HUES64 (cell line): Measurements from ENCODE around the gene FAHD1.
"Not testable (repeated sequence)": the region's sequence is repeated elsewhere in the genome, so short reads cannot be mapped to it uniquely, and the experiment has no call there.

Experiments used
- H3K27ac ChIP-seq: 2 replicates; pipeline ENCODE4 v1.7.0; 2013; ENCODE audit warnings: low read depth, low read length, inconsistent platforms
- H3K27me3 ChIP-seq: 2 replicates; pipeline ENCODE4 v1.6.1; 2013; ENCODE audit warnings: mild to moderate bottlenecking, low read length; ENCODE audit not compliant: insufficient read depth
- H3K36me3 ChIP-seq: 2 replicates; pipeline ENCODE4 v1.6.1; 2013; ENCODE audit warnings: mild to moderate bottlenecking, low read length; ENCODE audit not compliant: insufficient read depth
- H3K4me1 ChIP-seq: 2 replicates; pipeline ENCODE4 v1.6.1; 2013; ENCODE audit warnings: mild to moderate bottlenecking, low read length, moderate library complexity; ENCODE audit not compliant: insufficient read depth
- H3K4me3 ChIP-seq: 2 replicates; pipeline ENCODE4 v1.5.1; 2013; ENCODE audit warnings: mild to moderate bottlenecking, low read length, moderate library complexity
- H3K9ac ChIP-seq: 2 replicates; pipeline ENCODE4 v1.6.1; 2013; ENCODE audit warnings: mild to moderate bottlenecking, low read depth, low read length
- H3K9me3 ChIP-seq: 2 replicates; pipeline ENCODE4 v1.6.1; 2013; ENCODE audit warnings: low read depth, low read length; ENCODE audit not compliant: insufficient read depth
- WGBS: fragments of 150-250, 120-280 bp; methylation state at CpG from one replicate; pipeline ENCODE4 v1.1.7; 2013; ENCODE audit warnings: missing lambda C conversion rate; 5-methylcytosine and 5-hydroxymethylcytosine counted together

FAHD1 gene

DNA sequence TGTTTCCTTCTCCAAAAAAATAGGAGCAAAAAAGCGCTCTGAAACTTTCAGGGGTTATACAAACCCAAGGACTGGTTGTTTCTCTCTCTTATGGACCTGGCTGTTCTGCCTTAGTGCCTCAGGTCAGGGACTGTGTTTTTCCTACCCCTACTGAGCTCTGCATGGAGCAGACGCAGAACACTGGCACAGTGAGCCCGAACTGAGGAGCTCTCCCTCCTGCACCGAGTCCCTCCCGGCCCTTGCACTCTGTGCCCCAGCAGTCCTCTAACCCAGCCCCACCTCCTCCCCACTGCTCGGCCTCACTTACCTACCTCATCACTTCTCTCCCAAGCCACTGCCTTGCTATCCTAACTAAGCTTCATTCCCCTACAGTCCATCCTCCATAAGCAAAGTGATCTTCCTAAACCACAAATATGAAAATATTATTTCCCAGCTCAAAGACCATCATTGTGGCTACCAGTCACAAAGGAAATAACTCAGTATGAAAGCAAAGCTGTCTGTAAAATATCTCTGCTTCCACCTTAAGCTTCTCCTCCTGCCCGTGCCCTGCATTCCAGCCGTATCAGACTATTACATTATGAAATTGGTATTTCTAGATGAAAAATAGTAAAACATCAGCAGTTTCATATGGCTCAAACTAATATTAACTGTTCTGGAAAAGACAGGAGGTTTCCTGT is 31.3 kb downstream of the FAHD1 start:
- H3K27me3 ChIP-seq, result peaks cover 70% of the 10 kb centered on the region
- H3K4me1 ChIP-seq, result no peaks in the 10 kb centered on the region
- H3K27ac ChIP-seq, result no peak overlapping the region
- no peak overlapping the region for H3K9ac ChIP-seq
- H3K4me3 ChIP-seq, result no peak overlapping the region
- no peaks in the 10 kb centered on the region for H3K9me3 ChIP-seq
- 19% methylated on average over 7 of the region's 8 CpGs for WGBS
- H3K36me3 ChIP-seq, result no peaks in the 10 kb centered on the region

DNA sequence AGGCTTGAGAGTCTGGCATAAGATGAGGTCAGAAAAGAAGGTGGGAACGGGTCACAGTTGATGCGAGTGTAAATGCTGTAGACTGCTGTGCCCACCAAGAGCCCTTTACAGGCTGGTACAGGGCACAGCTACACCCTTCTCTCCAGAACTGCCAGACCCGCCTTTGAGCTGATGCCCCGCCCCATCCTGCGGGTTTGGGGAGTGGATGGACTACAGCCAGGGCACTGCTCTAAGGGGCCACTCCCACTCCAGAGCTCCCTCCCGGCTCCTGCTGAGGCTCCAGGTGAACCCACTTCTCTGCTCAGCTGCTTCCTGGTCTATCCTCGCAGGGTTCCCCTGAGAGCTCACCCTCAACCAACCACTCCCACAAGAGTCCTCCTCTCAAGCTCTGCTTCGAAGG is 32.6 kb downstream of the FAHD1 start:
- H3K9ac ChIP-seq, result no peak overlapping the region
- no peaks in the 10 kb centered on the region for H3K4me1 ChIP-seq
- H3K27ac ChIP-seq, result no peak overlapping the region
- H3K9me3 ChIP-seq, result no peaks in the 10 kb centered on the region
- 36% methylated on average over 7 of the region's 8 CpGs for WGBS
- H3K4me3 ChIP-seq, result no peak overlapping the region
- H3K27me3 ChIP-seq, result peaks cover 57% of the 10 kb centered on the region
- no peaks in the 10 kb centered on the region for H3K36me3 ChIP-seq

DNA sequence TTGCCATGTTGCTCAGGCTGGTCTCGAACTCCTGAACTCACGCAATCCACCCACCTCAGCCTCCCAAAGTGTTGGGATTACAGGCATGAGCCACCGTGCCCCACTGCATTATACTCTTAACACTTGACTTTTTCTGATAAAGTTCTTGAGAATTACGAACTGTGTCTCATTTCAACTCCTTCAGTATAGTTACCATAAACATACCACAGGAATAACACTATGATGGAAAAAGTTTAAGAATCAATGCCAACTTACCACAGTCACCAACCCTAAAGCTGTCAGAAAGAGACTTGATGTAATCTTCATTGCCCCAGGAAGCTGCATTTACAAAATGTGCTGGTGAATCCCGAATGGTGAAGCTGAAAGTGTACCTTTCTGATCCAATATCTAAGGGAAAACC is 34.7 kb downstream of the FAHD1 start:
- 81% methylated on average over 5 of the region's 5 CpGs for WGBS
- Histone ChIP-seq H3K27ac (no peak overlapping the region), H3K27me3 (peaks cover 53% of the 10 kb centered on the region), H3K9me3 (no peaks in the 10 kb centered on the region), H3K9ac (no peak overlapping the region), H3K4me1 (no peaks in the 10 kb centered on the region), H3K4me3 (no peak overlapping the region), H3K36me3 (no peaks in the 10 kb centered on the region)

DNA sequence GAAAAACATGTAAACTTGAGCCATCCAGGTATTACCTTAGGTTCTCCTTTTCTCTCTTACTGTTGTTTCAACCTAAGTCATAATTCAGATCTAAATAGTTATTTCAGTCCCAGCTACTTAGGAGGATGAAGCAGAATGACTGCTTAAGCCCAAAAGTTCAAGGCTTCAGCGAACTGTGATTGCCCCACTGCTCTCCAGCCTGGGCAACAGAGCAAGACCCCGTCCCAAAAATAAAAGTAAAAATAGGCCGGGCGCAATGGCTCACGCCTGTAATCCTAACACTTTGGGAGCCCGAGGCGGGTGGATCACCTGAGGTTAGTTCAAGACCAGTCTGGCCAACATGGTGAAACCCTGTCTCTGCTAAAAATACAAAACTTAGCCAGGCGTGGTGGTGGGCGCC is 35.4 kb downstream of the FAHD1 start:
- 92% methylated on average over 9 of the region's 9 CpGs for WGBS
- Histone ChIP-seq H3K36me3 (no peaks in the 10 kb centered on the region), H3K27me3 (peaks cover 47% of the 10 kb centered on the region), H3K4me3 (no peak overlapping the region), H3K9ac (no peak overlapping the region), H3K27ac (no peak overlapping the region), H3K4me1 (no peaks in the 10 kb centered on the region), H3K9me3 (no peaks in the 10 kb centered on the region)

DNA sequence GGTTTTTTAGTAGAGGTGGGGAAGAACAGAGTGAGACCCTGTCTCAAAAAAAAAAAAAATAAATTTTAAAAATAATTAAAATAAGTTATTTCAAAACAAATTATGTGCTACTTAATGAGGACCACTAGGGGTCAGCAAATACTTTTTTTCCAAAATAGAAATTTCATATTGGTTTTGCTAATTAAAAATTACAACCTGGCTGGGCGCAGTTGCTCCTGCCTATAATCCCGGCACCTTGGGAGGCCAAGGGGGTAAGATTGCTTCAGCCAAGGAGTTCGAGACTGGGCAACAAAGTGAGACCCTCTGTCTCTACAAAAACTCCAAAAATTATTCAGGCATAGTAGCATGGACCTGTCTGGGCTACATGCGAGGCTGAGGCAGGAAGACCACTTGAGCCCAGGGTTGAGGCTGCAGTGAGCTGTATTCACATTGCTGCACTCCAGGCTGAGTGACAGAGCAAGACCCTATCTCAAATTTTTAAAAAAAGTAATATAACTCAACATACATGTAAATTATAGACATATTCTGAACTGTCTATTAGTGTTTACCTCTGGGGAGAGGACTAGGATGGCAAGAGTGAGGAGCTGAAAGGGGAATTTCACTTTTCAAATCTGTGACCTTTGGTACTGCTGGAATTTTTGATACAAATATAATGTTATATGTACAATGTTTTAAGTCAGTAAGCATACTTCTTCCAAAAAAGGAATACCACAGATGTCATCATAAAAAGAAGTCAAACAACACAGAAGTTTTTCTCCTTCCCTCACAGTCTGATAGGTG is 36.9 kb downstream of the FAHD1 start:
- Histone ChIP-seq H3K9me3 (no peaks in the 10 kb centered on the region), H3K9ac (no peak overlapping the region), H3K27ac (no peak overlapping the region), H3K4me1 (no peaks in the 10 kb centered on the region), H3K36me3 (no peaks in the 10 kb centered on the region), H3K4me3 (no peak overlapping the region), H3K27me3 (peaks cover 32% of the 10 kb centered on the region)
- 38% methylated on average over 4 of the region's 4 CpGs for WGBS

DNA sequence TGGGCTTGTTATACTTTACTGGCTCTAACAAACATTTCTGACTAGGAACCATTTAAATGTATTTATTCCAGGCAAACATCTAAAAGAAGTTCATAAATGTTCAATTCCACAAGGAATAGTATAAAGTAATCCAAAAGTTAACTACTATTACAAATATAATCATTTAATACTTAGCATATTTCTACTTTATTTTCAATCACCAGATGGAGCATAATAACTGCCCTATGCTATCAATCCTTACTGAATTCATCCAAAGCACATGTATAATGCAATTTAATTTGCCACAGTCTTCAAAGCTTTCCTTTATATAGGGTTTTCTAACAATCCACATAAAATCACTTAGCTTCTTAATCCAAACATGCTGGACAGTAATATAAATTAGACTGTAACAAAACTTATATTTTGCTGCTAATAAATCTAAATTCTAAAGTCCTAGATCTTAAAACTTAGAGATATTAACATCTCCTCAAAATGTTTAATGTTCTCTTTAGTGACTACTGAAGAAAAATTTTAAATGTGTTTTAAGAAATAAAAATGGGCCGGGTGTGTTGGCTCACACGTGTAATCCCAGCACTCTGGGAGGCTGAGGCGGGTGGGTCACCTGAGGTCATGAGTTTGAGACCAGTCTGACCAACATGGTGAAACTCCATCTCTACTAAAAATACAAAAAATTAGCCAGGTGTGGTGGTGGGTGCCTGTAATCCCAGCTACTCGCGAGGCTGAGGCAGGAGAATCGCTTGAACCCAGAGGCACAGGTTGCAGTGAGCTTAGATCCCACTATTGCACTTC is 39.1 kb downstream of the FAHD1 start:
- no peak overlapping the region for H3K9ac ChIP-seq
- H3K36me3 ChIP-seq, result no peaks in the 10 kb centered on the region
- no peak overlapping the region for H3K4me3 ChIP-seq
- 66% methylated on average over 6 of the region's 6 CpGs for WGBS
- no peaks in the 10 kb centered on the region for H3K4me1 ChIP-seq
- H3K27me3 ChIP-seq, result peaks cover 11% of the 10 kb centered on the region
- H3K27ac ChIP-seq, result no peak overlapping the region
- H3K9me3 ChIP-seq, result no peaks in the 10 kb centered on the region

DNA sequence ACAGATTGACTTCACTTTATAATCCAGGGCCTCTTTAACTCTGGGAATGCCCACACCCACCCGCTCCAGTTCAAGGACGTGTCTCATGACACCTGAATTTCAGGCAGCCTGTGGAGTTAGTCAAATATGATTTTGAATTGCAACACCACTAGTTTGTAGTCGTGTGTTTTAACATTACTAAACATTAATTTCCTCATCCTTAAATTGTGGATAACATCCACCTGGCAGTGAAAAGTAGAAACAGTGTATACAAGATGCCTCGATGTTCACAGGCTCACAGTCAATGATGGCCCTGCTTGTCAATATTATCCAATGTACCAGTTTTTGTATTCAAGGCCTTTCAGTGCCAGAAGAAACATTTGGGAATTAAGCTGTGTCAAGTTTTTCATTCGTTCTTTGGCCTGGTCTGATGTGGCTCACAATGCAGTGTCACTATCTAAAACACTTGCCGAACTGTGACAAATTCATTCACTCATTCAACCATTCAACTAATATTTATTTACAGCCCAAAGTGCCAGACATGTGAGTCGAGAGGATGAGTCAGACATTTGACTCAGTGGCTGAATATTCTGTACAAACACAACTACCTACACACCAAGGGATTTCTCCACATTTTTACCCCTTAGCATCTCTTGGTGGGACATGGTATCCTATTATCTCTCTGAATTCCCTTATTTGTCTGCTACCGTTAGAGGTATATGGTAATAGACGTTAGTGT is 43.5 kb downstream of the FAHD1 start:
- Histone ChIP-seq H3K4me3 (no peak overlapping the region), H3K36me3 (no peaks in the 10 kb centered on the region), H3K27ac (no peak overlapping the region), H3K4me1 (no peaks in the 10 kb centered on the region), H3K9me3 (no peaks in the 10 kb centered on the region), H3K27me3 (peaks cover 21% of the 10 kb centered on the region), H3K9ac (no peak overlapping the region)
- WGBS, result 77% methylated on average over 8 of the region's 9 CpGs

DNA sequence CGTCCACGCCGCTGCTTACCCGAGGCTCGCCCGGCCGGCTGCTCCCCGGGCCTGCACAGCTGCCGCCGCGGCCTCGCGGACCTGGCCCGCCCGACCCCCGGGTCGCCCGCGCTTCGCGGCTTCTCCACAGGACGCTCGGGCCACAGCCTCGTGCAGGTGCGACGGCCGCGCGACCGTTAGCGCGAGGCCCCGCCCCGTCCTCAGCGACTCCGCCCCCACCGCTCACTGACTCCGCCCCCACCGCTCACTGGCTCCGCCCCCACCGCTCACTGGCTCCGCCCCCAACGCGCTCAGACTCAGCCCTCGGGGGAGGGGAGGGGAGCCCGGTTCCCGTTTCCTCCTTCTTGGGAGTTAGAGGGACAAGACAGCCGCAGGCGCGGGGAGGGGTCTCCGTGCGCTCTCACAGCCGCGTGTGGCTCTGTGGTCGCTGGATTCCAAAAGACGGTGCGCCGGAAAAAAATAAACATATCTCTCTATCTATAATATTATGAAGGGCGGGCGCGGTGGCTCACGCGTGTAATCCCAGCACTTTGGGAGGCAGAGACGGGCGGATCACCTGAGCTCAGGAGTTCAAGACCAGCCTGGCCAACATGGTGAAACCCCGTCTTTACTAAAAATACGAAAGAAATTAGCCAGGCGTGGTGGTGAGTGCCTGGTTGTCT is 45.1 kb downstream of the FAHD1 start, which contains the start of gene MEIOB:
TSS of gene MEIOB (minus strand) at position 191 of the 662 bp plus-strand sequence. CDS start 3,989 bp downstream, outside the sequence.
- Histone ChIP-seq H3K36me3 (no peaks in the 10 kb centered on the region), H3K27ac (no peak within 1 kb of the TSS), H3K9me3 (no peaks in the 10 kb centered on the region), H3K4me3 (peak within 1 kb of the TSS; percentile 57), H3K4me1 (no peaks in the 10 kb centered on the region), H3K9ac (no peak within 1 kb of the TSS), H3K27me3 (peaks cover 22% of the 10 kb centered on the region)
- WGBS, result 19% methylated on average over 65 of the region's 68 CpGs

DNA sequence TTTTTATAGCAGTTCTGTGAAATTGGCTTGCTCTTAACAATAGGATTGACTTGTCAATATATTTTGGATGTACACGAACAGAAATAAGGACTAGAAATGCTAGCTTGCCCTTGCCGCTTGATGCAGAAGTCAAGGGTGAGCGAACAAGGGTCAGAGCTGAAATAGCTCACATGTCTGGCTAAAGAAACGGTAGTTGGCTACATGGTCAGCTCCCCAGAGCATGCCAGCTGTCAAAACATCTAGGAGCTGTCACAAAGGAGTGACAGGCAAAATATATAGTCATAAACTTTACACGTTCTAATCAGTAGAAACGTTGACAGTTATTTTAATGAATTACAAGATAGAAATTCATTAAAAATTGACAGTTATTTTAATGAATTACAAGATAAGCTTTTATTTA is 47.8 kb downstream of the FAHD1 start:
- Histone ChIP-seq H3K27ac (no peak overlapping the region), H3K36me3 (no peaks in the 10 kb centered on the region), H3K27me3 (peaks cover 32% of the 10 kb centered on the region), H3K4me3 (no peak overlapping the region), H3K9ac (no peak overlapping the region), H3K9me3 (no peaks in the 10 kb centered on the region), H3K4me1 (no peaks in the 10 kb centered on the region)
- WGBS, result 85% methylated on average over 5 of the region's 6 CpGs

DNA sequence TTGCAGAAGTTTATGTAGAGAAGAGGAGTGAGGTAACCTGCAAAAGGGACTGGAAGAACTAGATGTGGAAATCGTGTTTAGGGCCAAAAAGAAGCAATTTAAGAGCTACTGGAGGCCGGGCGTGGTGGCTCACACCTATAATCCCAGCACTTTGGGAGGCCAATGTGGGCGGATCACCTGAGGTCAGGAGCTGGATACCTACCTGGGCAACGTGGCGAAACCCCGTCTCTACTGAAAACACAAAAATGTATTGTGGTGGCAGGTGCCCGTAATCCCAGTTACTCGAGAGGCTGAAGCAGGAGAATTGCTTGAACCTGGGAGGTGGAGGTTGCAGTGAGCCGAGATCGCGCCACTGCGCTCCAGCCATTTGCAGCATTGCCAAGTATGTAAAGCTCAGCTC is 49.1 kb downstream of the FAHD1 start:
- not testable (repeated sequence) for H3K36me3 ChIP-seq, H3K9me3 ChIP-seq, H3K27ac ChIP-seq, H3K9ac ChIP-seq, H3K4me3 ChIP-seq, H3K4me1 ChIP-seq
- H3K27me3 ChIP-seq, result peaks cover 32% of the 10 kb centered on the region
- 92% methylated on average over 13 of the region's 13 CpGs for WGBS
